GM12875 (cell line): Measurements from ENCODE around the gene MMP20.

Experiments used
- H3K4me3 ChIP-seq: one replicate; pipeline ENCODE4 v1.5.1; 2011; ENCODE audit warnings: low read depth, low read length, control low read depth
- CTCF ChIP-seq: IDR thresholded peaks from 2 replicates; pipeline ENCODE4 v1.5.1; 2011; ENCODE audit warnings: low read depth, mild to moderate bottlenecking, control low read depth, inconsistent platforms, low read length, moderate library complexity, borderline replicate concordance; ENCODE audit not compliant: insufficient read depth

The MMP20 gene

GRCh38 chr11:102655547-102655946, 30.4 kb upstream of the MMP20 start:
- H3K4me3 ChIP-seq = no peak overlapping the region
- no peak for TF ChIP-seq CTCF

GRCh38 chr11:102654761-102655160, 29.6 kb upstream of the MMP20 start:
- TF ChIP-seq CTCF = no peak
- H3K4me3 ChIP-seq = no peak overlapping the region

GRCh38 chr11:102653744-102654291, 28.7 kb upstream of the MMP20 start:
- no peak for TF ChIP-seq CTCF
- no peak overlapping the region for H3K4me3 ChIP-seq

GRCh38 chr11:102647430-102647829, 22.3 kb upstream of the MMP20 start:
- no peak overlapping the region for H3K4me3 ChIP-seq

GRCh38 chr11:102643941-102644340, 18.8 kb upstream of the MMP20 start:
- TF ChIP-seq CTCF = no peak

More at GRCh38 chr11:102647430-102647829, 22.3 kb upstream of the MMP20 start:
- TF ChIP-seq CTCF = no peak

GRCh38 chr11:102640946-102641345, 15.8 kb upstream of the MMP20 start:
- H3K4me3 ChIP-seq = no peak overlapping the region
- no peak for TF ChIP-seq CTCF

More at GRCh38 chr11:102643941-102644340, 18.8 kb upstream of the MMP20 start:
- no peak overlapping the region for H3K4me3 ChIP-seq

- H3K4me3 ChIP-seq = no peak overlapping the region
- TF ChIP-seq CTCF = no peak
Measured at GRCh38 chr11:102639656-102640055, 14.5 kb upstream of the MMP20 start.
